ENCODE measurements around the gene DYNC1LI2.
"Not testable (repeated sequence)": the region's sequence is repeated elsewhere in the genome, so short reads cannot be mapped to it uniquely, and the experiment has no call there.

The DYNC1LI2 gene

GRCh38 chr16:66698046-66698445, 53.4 kb downstream of the DYNC1LI2 start:
- DNase-seq (ENCODE audit: low read depth in 2 of 2, low spot score in 1 of 2) = no peak

GRCh38 chr16:66696669-66697630, 54.5 kb downstream of the DYNC1LI2 start, which contains the start of gene CMTM4:
TSS of gene CMTM4 (minus strand) at chr16:66696743. CDS start at chr16:66696525, 218 bp downstream.
- DNase-seq (ENCODE audit: low read depth in 2 of 2, low spot score in 1 of 2) = peak; percentile 35 to 44

GRCh38 chr16:66695935-66696668, 55.3 kb downstream of the DYNC1LI2 start:
- DNase-seq (ENCODE audit: low read depth in 2 of 2, low spot score in 1 of 2) = no peak

- no peak for DNase-seq (ENCODE audit: low read depth in 2 of 2, low spot score in 1 of 2)
Observed at GRCh38 chr16:66695471-66695934, 55.9 kb downstream of the DYNC1LI2 start.

GRCh38 chr16:66693149-66693548, 58.3 kb downstream of the DYNC1LI2 start:
- DNase-seq (ENCODE audit: low read depth in 2 of 2, low spot score in 1 of 2) = no peak

- no peak for DNase-seq (ENCODE audit: low read depth in 2 of 2, low spot score in 1 of 2)
Observed at GRCh38 chr16:66692341-66692740, 59.1 kb downstream of the DYNC1LI2 start.

GRCh38 chr16:66691234-66691633, 60.2 kb downstream of the DYNC1LI2 start:
- no peak for DNase-seq (ENCODE audit: low read depth in 2 of 2, low spot score in 1 of 2)

- DNase-seq (ENCODE audit: low read depth in 2 of 2, low spot score in 1 of 2) = no peak
Observed at GRCh38 chr16:66690106-66690847, 61.1 kb downstream of the DYNC1LI2 start.

- no peak for DNase-seq (ENCODE audit: low read depth in 2 of 2, low spot score in 1 of 2)
Observed at GRCh38 chr16:66689282-66689681, 62.1 kb downstream of the DYNC1LI2 start.

GRCh38 chr16:66687906-66688625, 63.3 kb downstream of the DYNC1LI2 start:
- DNase-seq (ENCODE audit: low read depth in 2 of 2, low spot score in 1 of 2) = no peak

- DNase-seq (ENCODE audit: low read depth in 2 of 2, low spot score in 1 of 2) = not testable (repeated sequence)
Observed at GRCh38 chr16:66685501-66686115, 65.8 kb downstream of the DYNC1LI2 start.

- no peak for DNase-seq (ENCODE audit: low read depth in 2 of 2, low spot score in 1 of 2)
Observed at GRCh38 chr16:66682271-66682670, 69.1 kb downstream of the DYNC1LI2 start.

- no peak for DNase-seq (ENCODE audit: low read depth in 2 of 2, low spot score in 1 of 2)
Observed at GRCh38 chr16:66681676-66682075, 69.7 kb downstream of the DYNC1LI2 start.

GRCh38 chr16:66678337-66678736, 73.1 kb downstream of the DYNC1LI2 start:
- DNase-seq (ENCODE audit: low read depth in 2 of 2, low spot score in 1 of 2) = no peak

- DNase-seq (ENCODE audit: low read depth in 2 of 2, low spot score in 1 of 2) = no peak
Observed at GRCh38 chr16:66677836-66678235, 73.6 kb downstream of the DYNC1LI2 start.

- DNase-seq (ENCODE audit: low read depth in 2 of 2, low spot score in 1 of 2) = no peak
Observed at GRCh38 chr16:66677179-66677578, 74.2 kb downstream of the DYNC1LI2 start.

- DNase-seq (ENCODE audit: low read depth in 2 of 2, low spot score in 1 of 2) = no peak
Observed at GRCh38 chr16:66676599-66676998, 74.8 kb downstream of the DYNC1LI2 start.

- DNase-seq (ENCODE audit: low read depth in 2 of 2, low spot score in 1 of 2) = no peak
Observed at GRCh38 chr16:66673691-66674090, 77.7 kb downstream of the DYNC1LI2 start.
